Measurements from ENCODE around the gene CCDC6. TPM values are rescaled to one million over a fixed set of nuclear protein-coding genes. Genes with fewer than 3 reads are reported as not detected.

Gene CCDC6
- total RNA-seq, 4 donors from 2014 or later: 26.6 to 43.3 (median 29.5) TPM

GRCh38 chr10:59913547-59914237 lies 7.3 kb upstream of the CCDC6 start:
- intact Hi-C loops (cut with DNase I; ENCODE audit: low total_unique reads): no loop called here
- Histone ChIP-seq H3K36me3 (no peaks in the 10 kb centered on the region), H3K27ac (no peak overlapping the region), H3K27me3 (no peaks in the 10 kb centered on the region), H3K4me3 (no peak overlapping the region), H3K9me3 (no peaks in the 10 kb centered on the region), H3K4me1 (peaks cover 3 to 4% of the 10 kb centered on the region in 2 donors)
- TF ChIP-seq POLR2A (IDR thresholded peaks at IDR 0.05): no peak
- TF ChIP-seq, protein P1, sequence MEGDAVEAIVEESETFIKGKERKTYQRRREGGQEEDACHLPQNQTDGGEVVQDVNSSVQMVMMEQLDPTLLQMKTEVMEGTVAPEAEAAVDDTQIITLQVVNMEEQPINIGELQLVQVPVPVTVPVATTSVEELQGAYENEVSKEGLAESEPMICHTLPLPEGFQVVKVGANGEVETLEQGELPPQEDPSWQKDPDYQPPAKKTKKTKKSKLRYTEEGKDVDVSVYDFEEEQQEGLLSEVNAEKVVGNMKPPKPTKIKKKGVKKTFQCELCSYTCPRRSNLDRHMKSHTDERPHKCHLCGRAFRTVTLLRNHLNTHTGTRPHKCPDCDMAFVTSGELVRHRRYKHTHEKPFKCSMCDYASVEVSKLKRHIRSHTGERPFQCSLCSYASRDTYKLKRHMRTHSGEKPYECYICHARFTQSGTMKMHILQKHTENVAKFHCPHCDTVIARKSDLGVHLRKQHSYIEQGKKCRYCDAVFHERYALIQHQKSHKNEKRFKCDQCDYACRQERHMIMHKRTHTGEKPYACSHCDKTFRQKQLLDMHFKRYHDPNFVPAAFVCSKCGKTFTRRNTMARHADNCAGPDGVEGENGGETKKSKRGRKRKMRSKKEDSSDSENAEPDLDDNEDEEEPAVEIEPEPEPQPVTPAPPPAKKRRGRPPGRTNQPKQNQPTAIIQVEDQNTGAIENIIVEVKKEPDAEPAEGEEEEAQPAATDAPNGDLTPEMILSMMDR (IDR thresholded peaks at IDR 0.05 in 4 of 5, conservative IDR thresholded peaks at IDR 0.05 in 1 of 5): no peak
- ATAC-seq (no peak), DNase-seq (no peak)
- in situ Hi-C loops (cut with MboI; ENCODE audit: low sequenced_read_pairs in 4 of 4): loop anchor here in 1 of 4 donors (10.0 kb wide), 1 partner anchor 111 kb away; no protein-coding TSS in a partner anchor

DNA sequence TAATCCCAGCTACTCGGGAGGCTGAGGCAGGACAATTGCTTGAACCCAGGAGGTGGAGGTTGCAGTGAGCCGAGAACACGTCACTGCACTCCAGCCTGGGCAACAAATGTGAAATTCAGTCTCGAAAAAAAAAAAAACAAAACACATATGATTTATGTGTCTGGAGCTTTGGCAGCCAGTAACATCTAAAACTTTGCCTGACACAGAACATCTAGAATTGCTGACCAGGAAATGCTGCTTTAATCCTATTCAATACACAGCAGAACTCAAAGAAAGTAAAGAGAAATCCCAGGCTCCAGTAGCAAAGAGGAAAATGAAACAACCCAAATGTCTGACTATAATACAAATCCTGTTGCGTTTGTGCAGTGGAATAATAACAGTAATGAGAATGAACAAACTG lies 4.5 kb upstream of the CCDC6 start:
- Histone ChIP-seq H3K4me1 (peaks cover 16 to 21% of the 10 kb centered on the region in 2 donors), H3K27me3 (no peaks in the 10 kb centered on the region), H3K4me3 (no peak overlapping the region), H3K9me3 (no peaks in the 10 kb centered on the region), H3K27ac (no peak overlapping the region), H3K36me3 (no peaks in the 10 kb centered on the region)
- ATAC-seq (no peak), DNase-seq (no peak)
- in situ Hi-C loops (cut with MboI; ENCODE audit: low sequenced_read_pairs in 4 of 4) (loop anchor here in 1 of 4 donors (10.0 kb wide), 1 partner anchor 114 kb away; no protein-coding TSS in a partner anchor), intact Hi-C loops (cut with DNase I; ENCODE audit: low total_unique reads) (no loop called here)
- TF ChIP-seq, protein P1 (IDR thresholded peaks at IDR 0.05 in 4 of 5, conservative IDR thresholded peaks at IDR 0.05 in 1 of 5): no peak
- no peak for TF ChIP-seq POLR2A (IDR thresholded peaks at IDR 0.05)

GRCh38 chr10:59909815-59910214 lies 3.5 kb upstream of the CCDC6 start:
- DNase-seq: no peak
- no peak overlapping the region for H3K4me3 ChIP-seq
- H3K36me3 ChIP-seq: no peaks in the 10 kb centered on the region
- no peaks in the 10 kb centered on the region for H3K9me3 ChIP-seq
- in situ Hi-C loops (cut with MboI; ENCODE audit: low sequenced_read_pairs in 4 of 4): loop anchor here in 2 of 4 donors (10.0 kb wide), 2 partner anchors 115 to 285 kb away; no protein-coding TSS in a partner anchor
- H3K27ac ChIP-seq: no peak overlapping the region
- no peak for TF ChIP-seq POLR2A (IDR thresholded peaks at IDR 0.05)
- peaks cover 18 to 28% of the 10 kb centered on the region in 2 donors for H3K4me1 ChIP-seq
- no peak for ATAC-seq
- intact Hi-C loops (cut with DNase I; ENCODE audit: low total_unique reads): loop anchor here (5.0 to 10.0 kb wide), 4 partner anchors 188 to 1643 kb away; partner anchors contain the start of genes CISD1 and IPMK
- no peaks in the 10 kb centered on the region for H3K27me3 ChIP-seq

GRCh38 chr10:59908808-59909143 lies 2.4 kb upstream of the CCDC6 start:
- peak overlapping the region; percentile 47 to 98 (median 74) for H3K4me3 ChIP-seq
- intact Hi-C loops (cut with DNase I; ENCODE audit: low total_unique reads) (loop anchor here (5.0 to 10.0 kb wide), 4 partner anchors 186 to 1641 kb away; partner anchors contain the start of genes CISD1 and IPMK), in situ Hi-C loops (cut with MboI; ENCODE audit: low sequenced_read_pairs in 4 of 4) (loop anchor here in 1 of 4 donors (10.0 kb wide), 1 partner anchor 284 kb away; no protein-coding TSS in a partner anchor)
- no peaks in the 10 kb centered on the region for H3K36me3 ChIP-seq
- no peaks in the 10 kb centered on the region for H3K27me3 ChIP-seq
- ATAC-seq (no peak), DNase-seq (no peak)
- peak overlapping the region; percentile 89 to 92 (median 90) for H3K27ac ChIP-seq
- no peak for TF ChIP-seq POLR2A (IDR thresholded peaks at IDR 0.05)
- TF ChIP-seq, protein P1 (IDR thresholded peaks at IDR 0.05 in 4 of 5, conservative IDR thresholded peaks at IDR 0.05 in 1 of 5): no peak
- H3K9me3 ChIP-seq: no peaks in the 10 kb centered on the region
- peaks cover 29 to 39% of the 10 kb centered on the region in 2 donors for H3K4me1 ChIP-seq

All from gastrocnemius medialis (tissue), 4 donors.